Activated CD4-positive, alpha-beta memory T cell treated with anti-CD3 and anti-CD28 coated beads, Interleukin-2, amount 10 ng/mL, durations not matched to agents 7 days and 5 days (primary cell): ENCODE measurements around the gene CDH23. TPM values are rescaled to one million over a fixed set of nuclear protein-coding genes. Genes with fewer than 3 reads are reported as not detected.
A peak's percentile ranks its signal among the peaks of the same experiment; 100 is the strongest.

Source experiments
- CTCF ChIA-PET: fragments of 350-600 bp; sonication (Branson Sonifier 250); formaldehyde crosslinking; loops from one replicate; lab custom pipeline; 2021; ENCODE audit warnings: antibody characterized with exemption, inconsistent platforms; lab: Charles Lee
- POLR2A ChIA-PET: fragments of 350-600 bp; sonication (Branson Sonifier 250); formaldehyde crosslinking; loops from one replicate; lab custom pipeline; 2021; ENCODE audit warnings: antibody characterized with exemption; lab: Charles Lee
- DNase-seq: peaks from one replicate; pipeline ENCODE4 v3.0.0-alpha.2; 2020
- H3K27ac Mint-ChIP-seq: one replicate; pipeline ENCODE4 v1.8.0; 2021; ENCODE audit warnings: mild to moderate bottlenecking, mixed read lengths
- H3K27me3 Mint-ChIP-seq: one replicate; pipeline ENCODE4 v1.8.0; 2021; ENCODE audit warnings: mixed read lengths
- H3K36me3 Mint-ChIP-seq: one replicate; pipeline ENCODE4 v1.8.0; 2021; ENCODE audit warnings: low read depth, mixed read lengths
- H3K4me1 Mint-ChIP-seq: one replicate; pipeline ENCODE4 v1.8.0; 2021; ENCODE audit warnings: mixed read lengths
- H3K4me3 Mint-ChIP-seq: one replicate; pipeline ENCODE4 v1.8.0; 2021; ENCODE audit warnings: mild to moderate bottlenecking, mixed read lengths
- H3K9me3 Mint-ChIP-seq: one replicate; pipeline ENCODE4 v1.8.0; 2021; ENCODE audit warnings: mixed read lengths
- total RNA-seq, 2 experiments: library from RNA; stranded (reverse); gene quantifications; one replicate each; pipeline ENCODE4 v1.2.3, GENCODE V29; 2021

The CDH23 gene
- total RNA-seq, 2 experiments from 2014 or later = 1.3 TPM

GRCh38 chr10:71712572-71713134 is 315.9 kb downstream of the CDH23 start:
- peak overlapping the region; percentile 66 for H3K4me3 Mint-ChIP-seq
- no peaks in the 10 kb centered on the region for H3K36me3 Mint-ChIP-seq
- ChIA-PET CTCF (interaction anchor here (1.1 to 8.3 kb wide), 10 partner anchors 11 to 398 kb away, joined by 3 to 160 read pairs (median 4); partner anchors contain the start of gene VSIR), POLR2A (interaction anchor here (0.6 to 4.3 kb wide), 12 partner anchors 11 to 336 kb away, joined by 3 to 47 read pairs (median 7); partner anchors contain the start of gene VSIR)
- peak overlapping the region; percentile 92 for H3K27ac Mint-ChIP-seq
- H3K27me3 Mint-ChIP-seq = no peaks in the 10 kb centered on the region
- peaks cover 60% of the 10 kb centered on the region for H3K4me1 Mint-ChIP-seq
- no peaks in the 10 kb centered on the region for H3K9me3 Mint-ChIP-seq
- DNase-seq = no peak

- no peaks in the 10 kb centered on the region for H3K36me3 Mint-ChIP-seq
- no peaks in the 10 kb centered on the region for H3K27me3 Mint-ChIP-seq
- no peaks in the 10 kb centered on the region for H3K9me3 Mint-ChIP-seq
- peak overlapping the region; percentile 66 for H3K4me3 Mint-ChIP-seq
- CTCF ChIA-PET = interaction anchor here (1.1 to 8.3 kb wide), 10 partner anchors 11 to 398 kb away, joined by 3 to 160 read pairs (median 4); partner anchors contain the start of gene VSIR
- H3K4me1 Mint-ChIP-seq = peaks cover 54% of the 10 kb centered on the region
- peak overlapping the region; percentile 92 for H3K27ac Mint-ChIP-seq
- peak; percentile 52 for DNase-seq
- POLR2A ChIA-PET = interaction anchor here (0.6 to 4.3 kb wide), 13 partner anchors 14 to 337 kb away, joined by 3 to 47 read pairs (median 7); partner anchors contain the start of gene VSIR
These were observed 316.7 kb downstream of the CDH23 start for GRCh38 chr10:71713135-71714030.

GRCh38 chr10:71714031-71714410 is 317.3 kb downstream of the CDH23 start:
- peak overlapping the region; percentile 54 for H3K4me3 Mint-ChIP-seq
- DNase-seq = no peak
- ChIA-PET POLR2A (interaction anchor here (0.6 to 4.3 kb wide), 8 partner anchors 10 to 60 kb away, joined by 3 to 47 read pairs (median 8); no protein-coding TSS in a partner anchor), CTCF (interaction anchor here (1.3 to 3.2 kb wide), 8 partner anchors 12 to 399 kb away, joined by 3 to 15 read pairs (median 6); partner anchors contain the start of gene VSIR)
- no peaks in the 10 kb centered on the region for H3K27me3 Mint-ChIP-seq
- H3K36me3 Mint-ChIP-seq = no peaks in the 10 kb centered on the region
- peak overlapping the region; percentile 92 for H3K27ac Mint-ChIP-seq
- H3K9me3 Mint-ChIP-seq = no peaks in the 10 kb centered on the region
- H3K4me1 Mint-ChIP-seq = peaks cover 53% of the 10 kb centered on the region

GRCh38 chr10:71714592-71714991 is 317.9 kb downstream of the CDH23 start:
- ChIA-PET CTCF (interaction anchor here (1.0 to 3.2 kb wide), 7 partner anchors 9 to 59 kb away, joined by 3 to 15 read pairs (median 5); partner anchors contain the start of gene VSIR), POLR2A (interaction anchor here (0.8 to 4.3 kb wide), 8 partner anchors 9 to 53 kb away, joined by 3 to 47 read pairs (median 8); no protein-coding TSS in a partner anchor)
- Mint-ChIP-seq H3K27ac (peak overlapping the region; percentile 92), H3K4me3 (peak overlapping the region; percentile 54), H3K27me3 (no peaks in the 10 kb centered on the region), H3K4me1 (peaks cover 49% of the 10 kb centered on the region), H3K36me3 (no peaks in the 10 kb centered on the region), H3K9me3 (no peaks in the 10 kb centered on the region)
- no peak for DNase-seq

- Mint-ChIP-seq H3K4me3 (no peak overlapping the region), H3K27me3 (no peaks in the 10 kb centered on the region), H3K27ac (peak overlapping the region; percentile 34), H3K36me3 (no peaks in the 10 kb centered on the region), H3K9me3 (no peaks in the 10 kb centered on the region), H3K4me1 (peaks cover 47% of the 10 kb centered on the region)
- POLR2A ChIA-PET = interaction anchor here (0.8 to 4.3 kb wide), 9 partner anchors 9 to 33 kb away, joined by 3 to 47 read pairs (median 5); no protein-coding TSS in a partner anchor
- DNase-seq = no peak
- CTCF ChIA-PET = interaction anchor here (1.0 to 3.2 kb wide), 7 partner anchors 9 to 59 kb away, joined by 3 to 15 read pairs (median 5); partner anchors contain the start of gene VSIR
These were observed 318.3 kb downstream of the CDH23 start for GRCh38 chr10:71715026-71715425.

- Mint-ChIP-seq H3K4me1 (peaks cover 47% of the 10 kb centered on the region), H3K27ac (no peak overlapping the region), H3K36me3 (no peaks in the 10 kb centered on the region), H3K27me3 (no peaks in the 10 kb centered on the region), H3K4me3 (no peak overlapping the region), H3K9me3 (no peaks in the 10 kb centered on the region)
- ChIA-PET CTCF (interaction anchor here (1.5 to 1.9 kb wide), 2 partner anchors 10 to 21 kb away, joined by 5 read pairs; no protein-coding TSS in a partner anchor), POLR2A (interaction anchor here (1.0 to 2.1 kb wide), 4 partner anchors 10 to 27 kb away, joined by 3 to 5 read pairs (median 3); no protein-coding TSS in a partner anchor)
- DNase-seq = no peak
These were observed 319.1 kb downstream of the CDH23 start for GRCh38 chr10:71715860-71716259.

GRCh38 chr10:71716426-71716825 is 319.7 kb downstream of the CDH23 start:
- Mint-ChIP-seq H3K27ac (no peak overlapping the region), H3K27me3 (no peaks in the 10 kb centered on the region), H3K9me3 (no peaks in the 10 kb centered on the region), H3K4me3 (no peak overlapping the region), H3K36me3 (no peaks in the 10 kb centered on the region), H3K4me1 (peaks cover 47% of the 10 kb centered on the region)
- DNase-seq = no peak
- ChIA-PET CTCF (interaction anchor here (1.6 to 1.9 kb wide), 2 partner anchors 8 to 10 kb away, joined by 5 to 10 read pairs; no protein-coding TSS in a partner anchor), POLR2A (interaction anchor here (1.0 to 2.1 kb wide), 5 partner anchors 9 to 32 kb away, joined by 3 to 5 read pairs (median 3); no protein-coding TSS in a partner anchor)

GRCh38 chr10:71717056-71717455 is 320.3 kb downstream of the CDH23 start:
- Mint-ChIP-seq H3K36me3 (no peaks in the 10 kb centered on the region), H3K27me3 (no peaks in the 10 kb centered on the region), H3K9me3 (no peaks in the 10 kb centered on the region), H3K4me3 (no peak overlapping the region), H3K4me1 (peaks cover 43% of the 10 kb centered on the region), H3K27ac (no peak overlapping the region)
- ChIA-PET POLR2A (interaction anchor here (0.7 to 2.1 kb wide), 5 partner anchors 9 to 96 kb away, joined by 3 to 5 read pairs (median 3); no protein-coding TSS in a partner anchor), CTCF (interaction anchor here (1.0 to 1.6 kb wide), 3 partner anchors 9 to 56 kb away, joined by 3 to 10 read pairs (median 3); partner anchors contain the start of gene VSIR)
- no peak for DNase-seq

GRCh38 chr10:71717551-71717951 is 320.8 kb downstream of the CDH23 start:
- ChIA-PET CTCF (interaction anchor here (1.0 to 1.6 kb wide), 4 partner anchors 9 to 56 kb away, joined by 3 to 10 read pairs (median 3); partner anchors contain the start of gene VSIR), POLR2A (interaction anchor here (0.7 to 1.3 kb wide), 4 partner anchors 9 to 95 kb away, joined by 3 to 4 read pairs (median 3); no protein-coding TSS in a partner anchor)
- no peak overlapping the region for H3K27ac Mint-ChIP-seq
- peaks cover 2% of the 10 kb centered on the region for H3K9me3 Mint-ChIP-seq
- no peaks in the 10 kb centered on the region for H3K36me3 Mint-ChIP-seq
- DNase-seq = no peak
- peaks cover 40% of the 10 kb centered on the region for H3K4me1 Mint-ChIP-seq
- H3K4me3 Mint-ChIP-seq = no peak overlapping the region
- H3K27me3 Mint-ChIP-seq = no peaks in the 10 kb centered on the region

- H3K4me3 Mint-ChIP-seq = no peak overlapping the region
- H3K27me3 Mint-ChIP-seq = no peaks in the 10 kb centered on the region
- H3K9me3 Mint-ChIP-seq = peaks cover 3% of the 10 kb centered on the region
- no peaks in the 10 kb centered on the region for H3K36me3 Mint-ChIP-seq
- no peak overlapping the region for H3K27ac Mint-ChIP-seq
- CTCF ChIA-PET = interaction anchor here (1.0 to 1.6 kb wide), 4 partner anchors 8 to 55 kb away, joined by 3 to 10 read pairs (median 3); partner anchors contain the start of gene VSIR
- DNase-seq = no peak
- POLR2A ChIA-PET = interaction anchor here (1.2 kb wide), 1 partner anchor 8 kb away, joined by 3 read pairs; no protein-coding TSS in a partner anchor
- peaks cover 36% of the 10 kb centered on the region for H3K4me1 Mint-ChIP-seq
These were observed 321.5 kb downstream of the CDH23 start for GRCh38 chr10:71718165-71718698.

- peaks cover 33% of the 10 kb centered on the region for H3K4me1 Mint-ChIP-seq
- DNase-seq = no peak
- H3K9me3 Mint-ChIP-seq = peaks cover 3% of the 10 kb centered on the region
- ChIA-PET POLR2A (interaction anchor here (3.3 kb wide), 1 partner anchor 54 kb away, joined by 14 read pairs; the partner anchor contains the start of gene VSIR), CTCF (no interaction called here)
- no peak overlapping the region for H3K27ac Mint-ChIP-seq
- no peak overlapping the region for H3K4me3 Mint-ChIP-seq
- H3K27me3 Mint-ChIP-seq = no peaks in the 10 kb centered on the region
- no peaks in the 10 kb centered on the region for H3K36me3 Mint-ChIP-seq
These were observed 322.3 kb downstream of the CDH23 start for GRCh38 chr10:71719042-71719441.
